ENCODE measurements around the gene EVI2B.
"Not testable (repeated sequence)": the region's sequence is repeated elsewhere in the genome, so short reads cannot be mapped to it uniquely, and the experiment has no call there.

EVI2B gene

DNA sequence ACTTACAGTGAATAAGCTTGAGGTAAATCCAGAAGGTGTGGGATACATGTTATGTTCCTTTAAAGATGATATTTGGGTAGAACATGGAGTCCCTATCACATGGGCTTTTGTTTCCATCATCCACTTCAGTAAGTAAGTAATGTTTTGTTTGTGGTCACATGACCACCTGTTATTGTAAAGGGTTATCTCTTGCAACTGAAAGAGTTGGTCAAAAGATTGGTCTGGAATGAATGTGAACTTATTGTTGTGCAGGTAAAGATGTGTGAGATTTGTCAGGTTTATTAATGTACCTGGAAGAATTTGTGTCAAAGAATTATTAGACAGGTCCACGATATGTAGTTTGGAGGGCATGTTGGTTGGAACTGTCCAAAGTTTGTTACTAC is 18.4 kb downstream of the EVI2B start:
- DNase-seq (ENCODE audit: low spot score): no peak
- TF ChIP-seq CTCF (IDR thresholded peaks at IDR 0.05; ENCODE audit: extremely low read depth, missing control alignments): no peak

GRCh38 chr17:31294820-31295488 is 18.9 kb downstream of the EVI2B start:
- TF ChIP-seq CTCF (IDR thresholded peaks at IDR 0.05; ENCODE audit: extremely low read depth, missing control alignments): no peak
- no peak for DNase-seq (ENCODE audit: low spot score)

GRCh38 chr17:31294231-31294630 is 19.6 kb downstream of the EVI2B start:
- TF ChIP-seq CTCF (IDR thresholded peaks at IDR 0.05; ENCODE audit: extremely low read depth, missing control alignments): no peak
- no peak for DNase-seq (ENCODE audit: low spot score)

- TF ChIP-seq CTCF (IDR thresholded peaks at IDR 0.05; ENCODE audit: extremely low read depth, missing control alignments): no peak
- DNase-seq (ENCODE audit: low spot score): no peak
These were observed 20.3 kb downstream of the EVI2B start for GRCh38 chr17:31293581-31293980.

DNA sequence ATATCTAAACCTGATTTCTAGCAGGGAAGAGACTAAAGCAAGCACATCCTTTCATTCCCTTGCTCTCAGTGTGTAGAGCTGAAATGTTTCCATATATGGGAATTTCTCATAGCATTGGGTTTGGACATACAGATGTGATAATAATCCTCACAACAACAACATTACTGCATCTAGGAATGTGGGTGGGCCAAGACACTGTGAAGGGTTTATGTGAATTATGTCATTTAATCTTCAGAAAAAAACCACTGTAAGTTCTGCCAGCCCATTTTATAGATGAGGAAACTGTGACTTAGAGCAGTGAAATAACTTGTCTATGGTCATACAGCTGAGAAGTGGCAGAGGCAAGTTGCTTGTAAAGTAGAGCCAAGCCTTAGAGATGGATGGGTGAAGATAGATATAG is 22.0 kb downstream of the EVI2B start:
- DNase-seq (ENCODE audit: low spot score): no peak
- TF ChIP-seq CTCF (IDR thresholded peaks at IDR 0.05; ENCODE audit: extremely low read depth, missing control alignments): no peak

DNA sequence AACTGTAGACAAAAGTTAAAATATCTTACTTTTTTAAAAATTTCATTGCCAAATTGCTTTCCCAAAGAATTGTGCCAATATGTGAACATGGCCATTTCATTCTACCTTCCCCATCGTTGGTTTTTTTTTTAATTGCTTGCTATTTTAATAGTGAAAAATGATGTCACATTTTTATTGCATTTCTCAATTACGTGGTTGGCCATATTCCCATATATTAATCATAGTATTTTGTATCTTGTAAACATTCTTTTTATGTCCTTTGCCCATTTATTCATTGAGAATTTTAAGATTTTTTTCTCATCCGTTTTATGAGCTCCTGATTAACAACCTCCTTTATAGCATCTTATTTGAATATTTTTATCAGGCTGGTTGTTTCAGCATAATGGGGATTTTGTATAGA is 24.1 kb downstream of the EVI2B start:
- no peak for TF ChIP-seq CTCF (IDR thresholded peaks at IDR 0.05; ENCODE audit: extremely low read depth, missing control alignments)
- DNase-seq (ENCODE audit: low spot score): no peak

GRCh38 chr17:31287932-31288331 is 25.9 kb downstream of the EVI2B start:
- not testable (repeated sequence) for DNase-seq (ENCODE audit: low spot score)

GRCh38 chr17:31286587-31286986 is 27.3 kb downstream of the EVI2B start:
- DNase-seq (ENCODE audit: low spot score): no peak
- no peak for TF ChIP-seq CTCF (IDR thresholded peaks at IDR 0.05; ENCODE audit: extremely low read depth, missing control alignments)

Measured in GM20000 (cell line).